ENCODE measurements around the gene MTMR12. TPM values are rescaled to one million over a fixed set of nuclear protein-coding genes. Genes with fewer than 3 reads are reported as not detected.

MTMR12 gene
- total RNA-seq, 1 donor from 2014 or later = 23.6 TPM

GRCh38 chr5:32259033-32259432, 53.7 kb downstream of the MTMR12 start:
- Mint-ChIP-seq H3K4me1 (no peaks in the 10 kb centered on the region), H3K9me3 (no peaks in the 10 kb centered on the region), H3K27ac (no peak overlapping the region), H3K27me3 (ENCODE audit: low read depth) (no peaks in the 10 kb centered on the region), H3K36me3 (peaks cover 58% of the 10 kb centered on the region), H3K4me3 (no peak overlapping the region)
- no peak for TF ChIP-seq CTCF (IDR thresholded peaks at IDR 0.05; ENCODE audit: unreplicated experiment)
- DNase-seq (ENCODE audit: low spot score in 2 of 2, unreplicated experiment in 2 of 2) = no peak

GRCh38 chr5:32258424-32258823, 54.3 kb downstream of the MTMR12 start:
- no peak overlapping the region for H3K27ac Mint-ChIP-seq
- H3K27me3 Mint-ChIP-seq (ENCODE audit: low read depth) = no peaks in the 10 kb centered on the region
- H3K4me3 Mint-ChIP-seq = no peak overlapping the region
- peaks cover 58% of the 10 kb centered on the region for H3K36me3 Mint-ChIP-seq
- no peaks in the 10 kb centered on the region for H3K4me1 Mint-ChIP-seq
- no peak for TF ChIP-seq CTCF (IDR thresholded peaks at IDR 0.05; ENCODE audit: unreplicated experiment)
- H3K9me3 Mint-ChIP-seq = no peaks in the 10 kb centered on the region
- DNase-seq (ENCODE audit: low spot score in 2 of 2, unreplicated experiment in 2 of 2) = no peak

- no peaks in the 10 kb centered on the region for H3K4me1 Mint-ChIP-seq
- H3K27me3 Mint-ChIP-seq (ENCODE audit: low read depth) = no peaks in the 10 kb centered on the region
- no peak overlapping the region for H3K27ac Mint-ChIP-seq
- H3K9me3 Mint-ChIP-seq = no peaks in the 10 kb centered on the region
- peaks cover 55% of the 10 kb centered on the region for H3K36me3 Mint-ChIP-seq
- DNase-seq (ENCODE audit: low spot score in 2 of 2, unreplicated experiment in 2 of 2) = no peak
- TF ChIP-seq CTCF (IDR thresholded peaks at IDR 0.05; ENCODE audit: unreplicated experiment) = no peak
- H3K4me3 Mint-ChIP-seq = no peak overlapping the region
These were observed 57.2 kb downstream of the MTMR12 start for GRCh38 chr5:32255540-32255900.

GRCh38 chr5:32254881-32255539, 57.7 kb downstream of the MTMR12 start:
- Mint-ChIP-seq H3K4me1 (no peaks in the 10 kb centered on the region), H3K27ac (no peak overlapping the region), H3K36me3 (peaks cover 51% of the 10 kb centered on the region), H3K9me3 (no peaks in the 10 kb centered on the region), H3K4me3 (no peak overlapping the region), H3K27me3 (ENCODE audit: low read depth) (no peaks in the 10 kb centered on the region)
- no peak for TF ChIP-seq CTCF (IDR thresholded peaks at IDR 0.05; ENCODE audit: unreplicated experiment)
- no peak for DNase-seq (ENCODE audit: low spot score in 2 of 2, unreplicated experiment in 2 of 2)

- H3K4me1 Mint-ChIP-seq = no peaks in the 10 kb centered on the region
- H3K27me3 Mint-ChIP-seq (ENCODE audit: low read depth) = no peaks in the 10 kb centered on the region
- TF ChIP-seq CTCF (IDR thresholded peaks at IDR 0.05; ENCODE audit: unreplicated experiment) = no peak
- H3K4me3 Mint-ChIP-seq = no peak overlapping the region
- no peak for DNase-seq (ENCODE audit: low spot score in 2 of 2, unreplicated experiment in 2 of 2)
- H3K9me3 Mint-ChIP-seq = no peaks in the 10 kb centered on the region
- no peak overlapping the region for H3K27ac Mint-ChIP-seq
- peaks cover 59% of the 10 kb centered on the region for H3K36me3 Mint-ChIP-seq
These were observed 60.8 kb downstream of the MTMR12 start for GRCh38 chr5:32251871-32252458.
